Lung (tissue), 12 donors: ENCODE results near the gene APEX1. TPM values are rescaled to one million over a fixed set of nuclear protein-coding genes. Genes with fewer than 3 reads are reported as not detected.

ENCODE experiments used
- ATAC-seq: fragments of 200-7000 bp; cut with Tn5 transposase; one replicate; pipeline ENCODE4 v1.9.1; 2020; ENCODE audit warnings: moderate number of reproducible peaks; ENCODE audit not compliant: insufficient read depth, low FRiP score
- DNase-seq, 3 donors: peaks; one replicate each; pipeline ENCODE4 v3.0.0-alpha.2; 2013 to 2017
- H3K27ac ChIP-seq, 2 donors: one replicate each; pipeline ENCODE4 v1.5.1; 2013; ENCODE audit warnings: mild to moderate bottlenecking in 2 of 2, moderate library complexity in 2 of 2, control low read depth in 1 of 2, inconsistent platforms in 1 of 2, low read depth in 1 of 2, low read length in 1 of 2
- H3K27me3 ChIP-seq, 3 donors: one replicate each; pipeline ENCODE4 v1.5.1; 2013; ENCODE audit warnings: low read length in 2 of 3; ENCODE audit not compliant: control insufficient read depth in 3 of 3, insufficient read depth in 3 of 3
- H3K36me3 ChIP-seq, 4 donors: one replicate each; pipeline ENCODE4 v1.5.1; 2013; ENCODE audit warnings: low read length in 4 of 4, mild to moderate bottlenecking in 1 of 4, moderate library complexity in 1 of 4; ENCODE audit not compliant: control insufficient read depth in 4 of 4, insufficient read depth in 4 of 4
- H3K4me1 ChIP-seq, 5 donors: one replicate each; pipeline ENCODE4 v1.5.1; 2013; ENCODE audit warnings: low read length in 5 of 5, mild to moderate bottlenecking in 2 of 5, moderate library complexity in 1 of 5; ENCODE audit not compliant: control insufficient read depth in 5 of 5, insufficient read depth in 5 of 5
- H3K4me3 ChIP-seq: one replicate; pipeline ENCODE4 v1.5.1; 2013; ENCODE audit warnings: mild to moderate bottlenecking, control low read depth, moderate library complexity
- H3K9ac ChIP-seq, 2 donors: one replicate each; pipeline ENCODE4 v1.5.1; 2013; ENCODE audit warnings: low read length in 2 of 2, control low read depth in 1 of 2; ENCODE audit not compliant: insufficient read depth in 1 of 2
- H3K9me3 ChIP-seq, 4 donors: one replicate each; pipeline ENCODE4 v1.5.1; 2013; ENCODE audit warnings: low read length in 3 of 4, mild to moderate bottlenecking in 1 of 4, moderate library complexity in 1 of 4; ENCODE audit not compliant: control insufficient read depth in 4 of 4, insufficient read depth in 3 of 4
- CTCF ChIP-seq: IDR thresholded peaks from 2 replicates; pipeline ENCODE4 v1.5.1; 2012; ENCODE audit warnings: mild to moderate bottlenecking; ENCODE audit errors: control extremely low read depth, extremely low read depth
- WGBS, 2 donors: extraction: QIAGEN DNeasy Blood & Tissue Kit; methylation state at CpG; one replicate each; pipeline ENCODE4 v1.1.7; 2013; 5-methylcytosine and 5-hydroxymethylcytosine counted together
- polyA plus RNA-seq, 2 donors: library from polyadenylated mRNA; stranded (reverse); fragments of 200-250 nt; gene quantifications; one replicate each; pipeline ENCODE4 v1.2.1, GENCODE V29; 2013
- total RNA-seq, 2 donors: library from RNA; depleted of rRNA in 1 of 2; stranded (reverse); fragments of >200 nt in 1 of 2; gene quantifications; one replicate each; pipeline ENCODE4 v1.2.1, GENCODE V29; 2014 to 2021
- donor health status: control.
- donor health status: control.
- donor health status: Bipolar disorder and iron deficiency.
- donor health status: healthy.
- donor health status: DM: yes; HTN: yes; CAD: no.

The APEX1 gene
- total and polyA plus RNA-seq, 4 donors: 66.2 to 159 (median 120) TPM

GRCh38 chr14:20485900-20486299 is 30.9 kb downstream of the APEX1 start:
- WGBS, 2 donors: 71 to 73% methylated on average over 7 of the region's 7 CpGs
- Histone ChIP-seq H3K4me1 (peaks cover 0 to 6% (median 0%) of the 10 kb centered on the region in 5 donors), H3K36me3 (no peaks in the 10 kb centered on the region), H3K9ac (no peak overlapping the region), H3K9me3 (no peaks in the 10 kb centered on the region), H3K27me3 (no peaks in the 10 kb centered on the region), H3K4me3 (no peak overlapping the region), H3K27ac (no peak overlapping the region)
- no peak for ATAC-seq
- DNase-seq: peak in 1 of 3 donors; percentile 13
- no peak for TF ChIP-seq CTCF

GRCh38 chr14:20486684-20487395 is 31.8 kb downstream of the APEX1 start:
- Histone ChIP-seq H3K36me3 (no peaks in the 10 kb centered on the region), H3K27me3 (no peaks in the 10 kb centered on the region), H3K4me3 (no peak overlapping the region), H3K9me3 (no peaks in the 10 kb centered on the region), H3K4me1 (peaks cover 0 to 6% (median 0%) of the 10 kb centered on the region in 5 donors), H3K27ac (no peak overlapping the region), H3K9ac (no peak overlapping the region)
- ATAC-seq (no peak), DNase-seq (no peak)
- TF ChIP-seq CTCF: no peak
- WGBS, 2 donors: 49 to 66% methylated on average over 8 of the region's 8 CpGs

GRCh38 chr14:20487396-20487725 is 32.3 kb downstream of the APEX1 start:
- Histone ChIP-seq H3K9ac (no peak overlapping the region), H3K27me3 (no peaks in the 10 kb centered on the region), H3K4me3 (no peak overlapping the region), H3K9me3 (no peaks in the 10 kb centered on the region), H3K27ac (no peak overlapping the region), H3K36me3 (no peaks in the 10 kb centered on the region), H3K4me1 (peaks cover 0 to 6% (median 0%) of the 10 kb centered on the region in 5 donors)
- ATAC-seq (no peak), DNase-seq (no peak)
- TF ChIP-seq CTCF: no peak
